HepG2 (cell line): ENCODE results near the gene VAC14. TPM values are rescaled to one million over a fixed set of nuclear protein-coding genes. Genes with fewer than 3 reads are reported as not detected.

Experiments used
- BCLAF1 ChIP-seq: fragments of 450-650 bp; IDR thresholded peaks from 2 replicates; pipeline ENCODE4 v1.6.1; 2017; ENCODE audit warnings: mild to moderate bottlenecking
- E2F5 ChIP-seq: sonication (generic); formaldehyde crosslinking; conservative IDR thresholded peaks from 2 replicates; pipeline ENCODE4 v1.4.0; 2020; ENCODE audit warnings: missing genetic modification reagents
- FOXP1 ChIP-seq, 2 experiments: fragments of 450-650 bp in 1 of 2; IDR thresholded peaks; 2 replicates each; pipeline ENCODE4 v1.6.1; 2017 to 2018; ENCODE audit warnings: antibody characterized with exemption in 1 of 2
- GRHL1 ChIP-seq: sonication (generic); formaldehyde crosslinking; conservative IDR thresholded peaks from 2 replicates; pipeline ENCODE4 v1.8.0; 2022; ENCODE audit warnings: missing genetic modification reagents
- JUN ChIP-seq: sonication (generic); formaldehyde crosslinking; IDR thresholded peaks from 2 replicates; pipeline ENCODE4 v1.4.0; 2020; ENCODE audit warnings: mild to moderate bottlenecking, missing genetic modification reagents
- MTA1 ChIP-seq: sonication (generic); formaldehyde crosslinking; IDR thresholded peaks from 2 replicates; pipeline ENCODE4 v1.4.0; 2020; ENCODE audit warnings: missing genetic modification reagents, mild to moderate bottlenecking, borderline replicate concordance
- NFE2 ChIP-seq: sonication (generic); formaldehyde crosslinking; IDR thresholded peaks from 2 replicates; pipeline ENCODE4 v1.4.0; 2020; ENCODE audit warnings: missing genetic modification reagents
- NR1H2 ChIP-seq: sonication (generic); formaldehyde crosslinking; IDR thresholded peaks from 2 replicates; pipeline ENCODE4 v1.8.1; 2022; ENCODE audit warnings: low read depth, missing genetic modification reagents, borderline replicate concordance
- PREB ChIP-seq: sonication (generic); formaldehyde crosslinking; IDR thresholded peaks from 2 replicates; pipeline ENCODE4 v1.4.0; 2020; ENCODE audit warnings: missing genetic modification reagents
- PRPF4 ChIP-seq: fragments of 200-400 bp; formaldehyde crosslinking; IDR thresholded peaks from 2 replicates; pipeline ENCODE4 v1.6.1; 2016; ENCODE audit warnings: low read length, low read depth; ENCODE audit not compliant: poor library complexity, severe bottlenecking
- SOX5 ChIP-seq: IDR thresholded peaks from 2 replicates; pipeline ENCODE4 v1.6.1; 2016; ENCODE audit warnings: borderline replicate concordance
- ZNF121 ChIP-seq: sonication (generic); formaldehyde crosslinking; IDR thresholded peaks from 2 replicates; pipeline ENCODE4 v1.5.0; 2020; ENCODE audit warnings: mild to moderate bottlenecking, missing genetic modification reagents
- ZNF136 ChIP-seq: sonication (generic); formaldehyde crosslinking; IDR thresholded peaks from 2 replicates; pipeline ENCODE4 v1.8.1; 2022; ENCODE audit warnings: low read depth, mild to moderate bottlenecking, moderate library complexity, missing genetic modification reagents
- ZNF205 ChIP-seq: IDR thresholded peaks from 2 replicates; pipeline ENCODE4 v1.6.1; 2018; ENCODE audit warnings: missing biosample characterization, missing genetic modification reagents
- ZNF512 ChIP-seq: sonication (generic); formaldehyde crosslinking; IDR thresholded peaks from 2 replicates; pipeline ENCODE4 v1.4.0; 2020; ENCODE audit warnings: mild to moderate bottlenecking, missing genetic modification reagents
- ZNF556 ChIP-seq: sonication (generic); formaldehyde crosslinking; IDR thresholded peaks from 2 replicates; pipeline ENCODE4 v1.4.0; 2020; ENCODE audit warnings: mild to moderate bottlenecking, missing genetic modification reagents, borderline replicate concordance
- ZNF589 ChIP-seq: sonication (generic); formaldehyde crosslinking; conservative IDR thresholded peaks from 2 replicates; pipeline ENCODE4 v1.8.0; 2022; ENCODE audit warnings: mild to moderate bottlenecking, moderate library complexity, missing genetic modification reagents
- ZNF740 ChIP-seq: sonication (generic); formaldehyde crosslinking; IDR thresholded peaks from 2 replicates; pipeline ENCODE4 v1.4.0; 2020; ENCODE audit warnings: missing genetic modification reagents
- ZSCAN30 ChIP-seq: sonication (generic); formaldehyde crosslinking; IDR thresholded peaks from 2 replicates; pipeline ENCODE4 v1.5.0; 2020; ENCODE audit warnings: mild to moderate bottlenecking, missing genetic modification reagents
- polyA plus RNA-seq, 8 experiments: library from polyadenylated mRNA; depleted of rRNA in 3 of 8; stranded (reverse) in 7 of 8; unstranded in 1 of 8; fragments of >200 nt; fragmentation: Illumina TruSeq in 4 of 8; extraction: Trizol in 4 of 8; gene quantifications; 2 replicates each; pipeline versions ENCODE4 v1.2.1 to v1.2.3, GENCODE V29; 2011 to 2016; ENCODE audit warnings: low read depth in 4 of 8, missing spikeins in 1 of 8, mixed read lengths in 1 of 8; ENCODE audit not compliant: insufficient read depth in 1 of 8
- total RNA-seq, 5 experiments: library from RNA; depleted of rRNA; stranded (reverse); fragments of >200 nt; fragmentation: Illumina TruSeq; extraction: Trizol; gene quantifications; 2 replicates each; pipeline ENCODE4 v1.2.3, GENCODE V29; 2016; ENCODE audit warnings: low read depth in 1 of 5

Gene VAC14
- total and polyA plus RNA-seq, 2 of the 13 experiments (the other 11 are each of a cell fraction or from before 2014, with no cell fraction given), result 23.5 to 24.6 TPM

GRCh38 chr16:70738083-70738977 is 62.6 kb downstream of the VAC14 start (continued):
- no peak for TF ChIP-seq FOXP1 (IDR thresholded peaks at IDR 0.05)
- no peak for TF ChIP-seq FOXP1 (CRISPR knock-in tag; IDR thresholded peaks at IDR 0.05)
- TF ChIP-seq ZNF121 (CRISPR knock-in tag), result no peak
- TF ChIP-seq E2F5 (CRISPR knock-in tag), result no peak
- TF ChIP-seq ZNF205, result 0 out of 2 replicates have a peak, but pooled peaks have one; percentile 41
- TF ChIP-seq ZSCAN30 (CRISPR knock-in tag), result no peak
- no peak for TF ChIP-seq BCLAF1
- TF ChIP-seq ZNF589 (CRISPR knock-in tag), result no peak
- peak; percentile 53; the same call in 1 of the 2 replicates for TF ChIP-seq ZNF740 (CRISPR knock-in tag)
- TF ChIP-seq ZNF556 (CRISPR knock-in tag), result no peak
- no peak for TF ChIP-seq ZNF136
- 0 out of 2 replicates have a peak, but pooled peaks have one; percentile 40 for TF ChIP-seq PREB (CRISPR knock-in tag)
- TF ChIP-seq NFE2 (CRISPR knock-in tag), result no peak
- TF ChIP-seq JUN, result no peak
- no peak for TF ChIP-seq ZNF512 (CRISPR knock-in tag)
- no peak for TF ChIP-seq GRHL1 (CRISPR knock-in tag)
- TF ChIP-seq MTA1 (CRISPR knock-in tag), result no peak
- no peak for TF ChIP-seq NR1H2 (CRISPR knock-in tag)
- peak; percentile 22; the same call in 1 of the 2 replicates for TF ChIP-seq SOX5 (CRISPR knock-in tag)
- TF ChIP-seq PRPF4, result no peak
